Endothelial cell (in vitro differentiated cells): ENCODE data around the gene PLCB1. TPM values are rescaled to one million over a fixed set of nuclear protein-coding genes. Genes with fewer than 3 reads are reported as not detected.
"Not testable (repeated sequence)": the region's sequence is repeated elsewhere in the genome, so short reads cannot be mapped to it uniquely, and the experiment has no call there.

Experiments used
- DNase-seq: peaks from one replicate; pipeline ENCODE4 v3.0.0; 2021; ENCODE audit warnings: low spot score
- H3K27ac Mint-ChIP-seq: one replicate; pipeline ENCODE4 v1.8.0; 2021; ENCODE audit warnings: mixed read lengths, inconsistent platforms; ENCODE audit not compliant: unreplicated experiment
- H3K27me3 Mint-ChIP-seq: one replicate; pipeline ENCODE4 v1.8.0; 2021; ENCODE audit warnings: mild to moderate bottlenecking, moderate library complexity, mixed read lengths, inconsistent platforms; ENCODE audit not compliant: unreplicated experiment
- H3K36me3 Mint-ChIP-seq: one replicate; pipeline ENCODE4 v1.8.0; 2021; ENCODE audit warnings: mild to moderate bottlenecking, low read depth, mixed read lengths, inconsistent platforms; ENCODE audit not compliant: unreplicated experiment
- H3K4me1 Mint-ChIP-seq: one replicate; pipeline ENCODE4 v1.8.0; 2021; ENCODE audit warnings: mild to moderate bottlenecking, mixed read lengths, inconsistent platforms; ENCODE audit not compliant: unreplicated experiment
- H3K4me3 Mint-ChIP-seq: one replicate; pipeline ENCODE4 v1.8.0; 2021; ENCODE audit warnings: mild to moderate bottlenecking, mixed read lengths, inconsistent platforms; ENCODE audit not compliant: unreplicated experiment
- H3K9me3 Mint-ChIP-seq: one replicate; pipeline ENCODE4 v1.8.0; 2021; ENCODE audit warnings: mixed read lengths, inconsistent platforms; ENCODE audit not compliant: unreplicated experiment
- CTCF ChIP-seq: fragments of 200-600 bp; sonication (generic); IDR thresholded peaks from one replicate; pipeline ENCODE4 v1.5.0; 2021; ENCODE audit warnings: antibody characterized with exemption; ENCODE audit not compliant: unreplicated experiment
- total RNA-seq: library from RNA; stranded (reverse); fragmentation: NEBNext Ultra II Directional; extraction: Animal tissue kit (Norgen Biotek cat#: 25700); gene quantifications from one replicate; pipeline ENCODE4 v1.2.1, GENCODE V29; 2021; ENCODE audit not compliant: unreplicated experiment

Gene PLCB1
- total RNA-seq, 1 donor from 2014 or later: 8.1 TPM

DNA sequence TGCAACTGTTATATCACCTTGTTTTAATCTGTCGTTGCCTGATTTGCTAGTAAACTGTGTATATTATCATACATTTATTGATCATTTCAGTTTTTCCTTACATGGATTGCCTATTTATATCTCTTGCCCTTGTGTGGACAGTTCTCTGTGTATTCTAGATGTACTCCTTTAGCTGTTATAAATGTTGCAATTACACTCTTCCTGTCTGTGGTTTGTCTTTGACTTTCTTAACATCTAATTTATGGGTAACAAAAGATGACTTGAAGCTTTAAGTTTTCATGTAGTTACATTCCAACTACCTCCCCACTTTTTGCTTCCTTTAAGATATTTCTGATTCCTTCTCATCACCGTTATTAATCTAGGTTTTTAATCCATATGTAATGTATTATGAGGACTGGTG is 22.6 kb downstream of the PLCB1 start:
- no peak overlapping the region for H3K4me3 Mint-ChIP-seq
- peaks cover 13% of the 10 kb centered on the region for H3K4me1 Mint-ChIP-seq
- H3K36me3 Mint-ChIP-seq: peaks cover 7% of the 10 kb centered on the region
- peaks cover 6% of the 10 kb centered on the region for H3K9me3 Mint-ChIP-seq
- no peak for DNase-seq
- H3K27ac Mint-ChIP-seq: no peak overlapping the region
- H3K27me3 Mint-ChIP-seq: peaks cover 2% of the 10 kb centered on the region
- TF ChIP-seq CTCF: no peak

- no peak overlapping the region for H3K4me3 Mint-ChIP-seq
- no peak overlapping the region for H3K27ac Mint-ChIP-seq
- DNase-seq: no peak
- H3K4me1 Mint-ChIP-seq: peaks cover 13% of the 10 kb centered on the region
- H3K27me3 Mint-ChIP-seq: peaks cover 3% of the 10 kb centered on the region
- peaks cover 9% of the 10 kb centered on the region for H3K9me3 Mint-ChIP-seq
- TF ChIP-seq CTCF: no peak
- peaks cover 11% of the 10 kb centered on the region for H3K36me3 Mint-ChIP-seq
These were observed 23.2 kb downstream of the PLCB1 start for GRCh38 chr20:8155229-8155628.

DNA sequence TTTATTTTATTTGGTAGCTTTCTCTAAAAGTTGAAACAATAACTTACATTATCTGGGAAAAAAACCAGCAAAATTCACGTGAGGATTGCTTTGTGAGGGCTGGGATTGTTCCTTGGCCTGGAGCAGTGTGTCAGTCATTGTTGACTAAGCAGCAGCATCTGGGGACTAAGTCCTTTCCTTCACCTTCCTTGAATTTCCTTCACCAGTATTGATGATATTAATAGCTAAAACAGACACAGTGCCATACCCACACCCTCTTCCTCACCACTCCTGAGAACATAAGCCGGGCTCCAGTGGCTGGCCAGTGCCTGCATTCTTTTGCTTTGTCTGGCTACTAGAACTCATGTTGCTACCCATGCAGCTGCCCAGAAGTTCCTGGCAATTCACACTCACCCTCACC is 23.7 kb downstream of the PLCB1 start:
- peaks cover 12% of the 10 kb centered on the region for H3K4me1 Mint-ChIP-seq
- DNase-seq: no peak
- H3K9me3 Mint-ChIP-seq: peaks cover 9% of the 10 kb centered on the region
- peaks cover 12% of the 10 kb centered on the region for H3K36me3 Mint-ChIP-seq
- no peak overlapping the region for H3K27ac Mint-ChIP-seq
- H3K4me3 Mint-ChIP-seq: no peak overlapping the region
- peaks cover 3% of the 10 kb centered on the region for H3K27me3 Mint-ChIP-seq
- TF ChIP-seq CTCF: no peak

DNA sequence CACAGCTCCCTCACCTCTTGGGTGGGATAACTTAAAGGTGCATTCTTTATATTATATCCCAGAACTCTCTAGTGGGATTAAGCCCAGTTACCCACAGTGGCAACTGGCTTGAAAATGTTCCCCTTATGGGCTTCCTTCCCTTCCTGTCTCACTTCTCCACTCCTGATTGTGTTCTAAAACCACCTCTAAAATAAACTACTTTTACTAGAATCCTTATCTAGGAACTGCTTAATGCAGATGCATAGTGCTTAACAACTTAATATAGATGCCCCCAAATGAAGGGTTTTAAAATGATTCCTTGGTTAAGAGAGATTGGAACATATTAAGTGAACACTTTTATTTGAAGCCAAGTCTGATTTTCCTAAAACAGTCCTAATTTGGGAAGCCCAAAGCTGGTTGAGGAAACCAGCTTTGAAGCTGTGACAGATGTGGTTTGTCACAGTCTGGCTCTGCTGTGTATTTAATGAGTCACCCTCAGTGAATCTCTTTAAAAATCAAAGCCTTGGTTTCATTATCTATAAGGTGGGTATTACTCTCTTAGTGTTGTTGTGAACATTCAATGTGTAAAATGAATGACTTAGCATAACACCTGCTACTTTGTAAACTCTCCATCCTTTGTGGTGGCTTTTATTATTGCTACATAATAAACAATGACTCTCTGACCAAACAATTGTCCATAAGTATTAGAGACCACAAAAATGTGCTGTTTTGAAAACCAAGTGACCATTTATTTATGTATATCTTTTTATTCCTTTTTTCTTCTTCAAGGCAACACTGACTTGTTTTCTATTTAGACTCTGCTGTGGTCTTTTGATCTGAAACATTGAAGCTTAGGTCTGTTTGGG is 24.4 kb downstream of the PLCB1 start:
- no peak for TF ChIP-seq CTCF
- Mint-ChIP-seq H3K27me3 (peaks cover 3% of the 10 kb centered on the region), H3K27ac (no peak overlapping the region), H3K36me3 (peaks cover 12% of the 10 kb centered on the region), H3K4me1 (peaks cover 10% of the 10 kb centered on the region), H3K4me3 (no peak overlapping the region), H3K9me3 (peaks cover 9% of the 10 kb centered on the region)
- no peak for DNase-seq

- DNase-seq, H3K4me3 Mint-ChIP-seq, H3K27me3 Mint-ChIP-seq, H3K27ac Mint-ChIP-seq, H3K9me3 Mint-ChIP-seq, H3K4me1 Mint-ChIP-seq: not testable (repeated sequence)
- H3K36me3 Mint-ChIP-seq: peaks cover 12% of the 10 kb centered on the region
These were observed 27.2 kb downstream of the PLCB1 start for GRCh38 chr20:8159217-8159616.
